ENCODE data around the gene COX6B1.

DNA sequence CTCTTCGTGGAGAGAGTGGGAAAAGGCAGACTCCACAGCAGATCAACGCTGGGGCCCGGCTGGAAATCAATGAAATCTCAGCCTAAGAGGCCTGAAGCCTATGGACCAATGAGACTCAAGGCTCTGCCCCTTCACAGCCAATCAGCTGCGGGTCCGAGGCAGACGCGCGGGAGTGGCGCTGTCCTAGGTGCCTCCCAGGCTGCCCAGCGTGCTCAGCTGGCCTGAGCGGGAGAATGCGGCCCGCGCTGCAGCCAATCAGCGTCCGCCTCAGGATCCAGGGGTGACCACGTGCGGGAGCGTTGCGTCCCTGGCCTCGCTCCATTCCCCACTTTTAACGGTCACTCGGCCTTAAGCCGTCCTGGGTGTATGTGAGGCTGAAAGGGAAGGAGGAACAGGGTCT, 56.1 kb downstream of the COX6B1 start, which contains the start of gene ZBTB32:
- TF ChIP-seq, protein P1, sequence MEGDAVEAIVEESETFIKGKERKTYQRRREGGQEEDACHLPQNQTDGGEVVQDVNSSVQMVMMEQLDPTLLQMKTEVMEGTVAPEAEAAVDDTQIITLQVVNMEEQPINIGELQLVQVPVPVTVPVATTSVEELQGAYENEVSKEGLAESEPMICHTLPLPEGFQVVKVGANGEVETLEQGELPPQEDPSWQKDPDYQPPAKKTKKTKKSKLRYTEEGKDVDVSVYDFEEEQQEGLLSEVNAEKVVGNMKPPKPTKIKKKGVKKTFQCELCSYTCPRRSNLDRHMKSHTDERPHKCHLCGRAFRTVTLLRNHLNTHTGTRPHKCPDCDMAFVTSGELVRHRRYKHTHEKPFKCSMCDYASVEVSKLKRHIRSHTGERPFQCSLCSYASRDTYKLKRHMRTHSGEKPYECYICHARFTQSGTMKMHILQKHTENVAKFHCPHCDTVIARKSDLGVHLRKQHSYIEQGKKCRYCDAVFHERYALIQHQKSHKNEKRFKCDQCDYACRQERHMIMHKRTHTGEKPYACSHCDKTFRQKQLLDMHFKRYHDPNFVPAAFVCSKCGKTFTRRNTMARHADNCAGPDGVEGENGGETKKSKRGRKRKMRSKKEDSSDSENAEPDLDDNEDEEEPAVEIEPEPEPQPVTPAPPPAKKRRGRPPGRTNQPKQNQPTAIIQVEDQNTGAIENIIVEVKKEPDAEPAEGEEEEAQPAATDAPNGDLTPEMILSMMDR (IDR thresholded peaks at IDR 0.05), result no peak
- no peak for TF ChIP-seq POLR2A (IDR thresholded peaks at IDR 0.05)
- TF ChIP-seq POLR2AphosphoS5 (IDR thresholded peaks at IDR 0.05), result no peak

Measured in breast epithelium (tissue), 3 donors.